NB4 (cell line): Measurements from ENCODE around the gene ABHD1.
"Not testable (repeated sequence)": the region's sequence is repeated elsewhere in the genome, so short reads cannot be mapped to it uniquely, and the experiment has no call there.

Experiments
- DNase-seq: peaks from one replicate; pipeline ENCODE4 v3.0.0; 2010; ENCODE audit warnings: low read depth
- H3K4me3 ChIP-seq: one replicate; pipeline ENCODE4 v1.5.1; 2011; ENCODE audit warnings: mild to moderate bottlenecking, low read depth, low read length, moderate library complexity
- CTCF ChIP-seq: IDR thresholded peaks from one replicate; pipeline ENCODE4 v1.5.1; 2012; ENCODE audit warnings: low read depth, low read length
- MYC ChIP-seq: IDR thresholded peaks from 2 replicates; pipeline ENCODE4 v1.6.1; 2011; ENCODE audit warnings: low read depth, low read length
- POLR2A ChIP-seq: IDR thresholded peaks from 2 replicates; pipeline ENCODE4 v1.6.1; 2011; ENCODE audit warnings: mild to moderate bottlenecking; ENCODE audit not compliant: insufficient read length; ENCODE audit errors: extremely low read depth
- TF ChIP-seq, protein P1 (sequence below): IDR thresholded peaks from 2 replicates; pipeline ENCODE4 v1.6.1; 2011; ENCODE audit warnings: low read depth, low read length

The ABHD1 gene

DNA sequence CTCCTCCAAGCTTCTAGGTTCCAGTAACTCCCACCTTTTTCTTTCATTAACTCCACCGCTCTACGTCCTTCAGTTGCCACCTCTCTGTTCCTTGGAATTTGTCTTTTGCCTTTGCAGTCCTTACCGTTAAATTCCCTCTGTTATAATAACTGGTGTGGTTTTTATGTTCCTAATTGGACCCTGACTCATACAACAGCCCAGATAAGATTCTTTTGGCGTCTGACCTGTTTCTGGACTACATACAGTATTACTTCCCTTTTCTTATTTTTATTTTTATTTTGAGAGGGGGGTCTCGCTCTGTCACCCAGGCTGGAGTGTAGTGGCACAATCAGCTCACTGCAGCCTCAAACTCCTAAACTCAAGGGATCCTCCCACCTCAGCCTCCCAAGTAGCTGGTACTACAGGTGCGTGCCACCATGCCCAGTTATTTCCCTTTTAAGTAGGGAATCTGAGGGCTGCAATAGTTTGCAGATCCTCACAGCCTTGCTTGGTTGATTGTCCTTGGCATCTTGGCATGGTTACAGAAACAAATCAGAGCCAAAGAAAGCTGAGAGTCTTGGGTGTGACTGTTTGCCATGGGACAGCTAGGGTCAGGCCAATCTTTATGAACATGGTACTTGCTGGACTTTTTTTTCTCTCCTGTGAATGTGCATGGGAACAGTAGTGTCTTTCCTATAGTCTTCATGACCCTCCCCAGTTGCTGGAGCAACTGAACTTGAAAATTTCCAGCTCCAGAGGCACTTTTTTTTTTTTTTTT is 47.1 kb downstream of the ABHD1 start:
- TF ChIP-seq MYC = no peak
- H3K4me3 ChIP-seq = no peak overlapping the region
- no peak for DNase-seq

- no peak overlapping the region for H3K4me3 ChIP-seq
- DNase-seq = no peak
- TF ChIP-seq CTCF (no peak), POLR2A (no peak), MYC (no peak)
- TF ChIP-seq, protein P1, sequence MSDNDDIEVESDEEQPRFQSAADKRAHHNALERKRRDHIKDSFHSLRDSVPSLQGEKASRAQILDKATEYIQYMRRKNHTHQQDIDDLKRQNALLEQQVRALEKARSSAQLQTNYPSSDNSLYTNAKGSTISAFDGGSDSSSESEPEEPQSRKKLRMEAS = no peak
Observed at GRCh38 chr2:27171351-27171848, 47.8 kb downstream of the ABHD1 start.

- TF ChIP-seq CTCF (no peak), POLR2A (no peak)
- H3K4me3 ChIP-seq = no peak overlapping the region
- no peak for DNase-seq
Observed at GRCh38 chr2:27174638-27175037, 51.0 kb downstream of the ABHD1 start.

- no peak overlapping the region for H3K4me3 ChIP-seq
- TF ChIP-seq CTCF (no peak), POLR2A (no peak), MYC (no peak)
- TF ChIP-seq, protein P1 = no peak
- no peak for DNase-seq
Observed at GRCh38 chr2:27175330-27175729, 51.7 kb downstream of the ABHD1 start.

- DNase-seq, H3K4me3 ChIP-seq: not testable (repeated sequence)
Observed at GRCh38 chr2:27175781-27176180, 52.2 kb downstream of the ABHD1 start.

DNA sequence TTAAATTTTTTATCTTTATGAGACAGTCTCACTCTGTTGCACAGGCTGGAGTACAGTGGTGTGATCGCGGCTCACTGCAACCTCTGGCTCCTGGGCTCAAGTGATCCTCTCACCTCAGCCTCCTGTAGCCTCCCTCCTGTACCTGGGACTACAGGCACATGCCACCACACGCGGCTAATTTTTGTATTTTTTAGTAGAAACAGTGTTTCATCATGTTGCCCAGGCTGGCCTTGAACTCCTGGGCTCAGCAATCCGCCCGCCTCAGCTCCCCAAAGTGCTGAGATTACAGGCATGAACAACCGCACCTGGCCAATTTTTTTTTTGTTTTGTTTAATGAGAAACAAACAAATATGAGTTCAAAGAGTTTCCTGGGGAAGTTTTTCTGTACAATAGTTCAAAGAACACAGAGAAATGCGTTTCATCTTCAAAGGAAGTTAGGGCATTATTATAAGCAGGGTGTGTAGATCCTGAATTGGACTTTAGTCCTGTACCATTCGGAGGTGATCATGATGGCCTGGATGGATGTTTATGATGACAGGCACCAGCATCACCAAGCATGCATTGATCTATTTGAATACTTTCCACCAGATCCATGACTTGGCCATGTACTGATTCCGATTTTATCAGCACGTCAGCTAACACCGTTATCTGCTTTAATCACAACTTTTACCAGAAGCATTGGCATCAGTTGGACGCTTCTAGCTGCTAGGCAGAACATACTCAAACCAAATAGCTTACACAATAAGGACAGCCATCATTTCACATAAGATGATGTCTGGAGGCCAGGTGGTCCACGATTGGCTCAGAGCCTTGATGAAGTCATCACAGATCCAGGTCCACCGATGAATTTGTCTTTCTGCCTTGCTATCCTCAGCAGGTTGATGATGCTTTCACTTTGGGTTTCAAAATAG is 54.1 kb downstream of the ABHD1 start:
- TF ChIP-seq POLR2A (no peak), CTCF (no peak), MYC (no peak)
- TF ChIP-seq, protein P1 = no peak
- DNase-seq = no peak
- H3K4me3 ChIP-seq = no peak overlapping the region
